GM18507 (cell line): ENCODE measurements around the gene PDHX.

ENCODE experiments used
- DNase-seq: peaks from one replicate; pipeline ENCODE4 v3.0.0; 2011; ENCODE audit warnings: low read depth; ENCODE audit not compliant: insufficient read length; ENCODE audit errors: extremely low spot score
- FAIRE-seq: peaks from 2 replicates; lab custom pipeline; 2011; peaks lifted over from hg19 to GRCh38; lab: Jason Lieb, UNC

Gene PDHX

DNA sequence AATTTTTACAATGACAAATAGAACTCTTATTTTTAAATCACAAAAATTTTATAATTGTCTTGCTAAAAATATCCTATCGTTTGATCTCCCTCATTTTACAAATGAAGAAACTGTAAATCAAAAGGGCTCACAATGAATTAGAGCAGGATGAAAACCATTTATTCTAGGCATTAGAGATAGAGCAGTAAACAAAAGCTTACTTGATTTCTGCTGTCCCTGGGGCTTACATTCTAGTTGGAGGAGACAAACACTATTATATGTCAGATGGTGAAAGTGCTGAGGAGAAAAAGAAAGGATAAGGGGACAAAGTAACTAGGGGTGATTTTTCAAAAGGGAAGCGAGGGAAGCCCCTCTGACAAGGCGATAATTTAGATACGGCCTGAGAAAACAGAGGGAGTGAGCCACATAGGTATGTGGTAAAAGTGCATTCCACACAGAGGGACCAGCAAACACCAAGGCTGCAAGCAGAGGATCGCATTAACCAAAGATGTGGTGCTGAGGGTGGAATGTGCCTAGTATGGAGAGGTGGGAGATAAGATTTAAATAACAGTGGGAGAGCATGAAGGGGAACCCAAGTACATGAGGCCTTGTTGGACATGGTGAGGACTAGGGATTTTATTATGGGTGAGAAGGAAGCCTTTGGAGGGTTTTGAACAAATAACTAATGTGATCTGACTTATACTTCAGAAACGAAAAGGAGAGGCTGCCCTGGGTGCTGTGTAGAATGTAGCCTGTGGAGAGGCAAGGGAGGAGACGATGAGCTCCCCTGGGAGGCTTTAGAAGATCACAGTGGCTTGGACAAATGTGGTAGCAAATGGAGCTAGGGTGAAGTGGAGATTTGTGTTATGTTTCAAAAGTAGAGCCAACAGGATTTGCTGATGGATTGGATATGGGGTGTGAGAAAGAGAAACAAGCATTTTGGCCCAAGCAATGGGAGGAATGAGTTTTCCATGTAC lies 62.1 kb downstream of the PDHX start:
- FAIRE-seq: no peak
- DNase-seq: no peak

DNA sequence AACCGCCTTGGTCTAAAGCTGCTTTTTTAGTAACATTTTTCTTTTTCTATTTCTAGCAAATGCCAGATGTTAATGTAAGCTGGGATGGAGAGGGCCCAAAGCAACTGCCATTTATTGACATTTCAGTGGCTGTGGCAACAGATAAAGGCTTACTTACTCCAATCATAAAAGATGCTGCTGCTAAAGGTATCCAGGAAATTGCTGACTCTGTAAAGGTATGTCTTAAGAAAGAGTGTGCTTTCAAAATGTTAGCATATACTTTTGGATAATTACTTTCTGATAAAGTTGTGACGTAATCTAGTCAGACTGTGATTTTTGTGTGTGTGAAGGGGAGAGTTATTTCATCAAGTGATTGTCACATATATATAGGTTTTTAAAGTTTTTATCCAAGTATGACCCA lies 68.1 kb downstream of the PDHX start:
- FAIRE-seq (no peak), DNase-seq (no peak)

DNA sequence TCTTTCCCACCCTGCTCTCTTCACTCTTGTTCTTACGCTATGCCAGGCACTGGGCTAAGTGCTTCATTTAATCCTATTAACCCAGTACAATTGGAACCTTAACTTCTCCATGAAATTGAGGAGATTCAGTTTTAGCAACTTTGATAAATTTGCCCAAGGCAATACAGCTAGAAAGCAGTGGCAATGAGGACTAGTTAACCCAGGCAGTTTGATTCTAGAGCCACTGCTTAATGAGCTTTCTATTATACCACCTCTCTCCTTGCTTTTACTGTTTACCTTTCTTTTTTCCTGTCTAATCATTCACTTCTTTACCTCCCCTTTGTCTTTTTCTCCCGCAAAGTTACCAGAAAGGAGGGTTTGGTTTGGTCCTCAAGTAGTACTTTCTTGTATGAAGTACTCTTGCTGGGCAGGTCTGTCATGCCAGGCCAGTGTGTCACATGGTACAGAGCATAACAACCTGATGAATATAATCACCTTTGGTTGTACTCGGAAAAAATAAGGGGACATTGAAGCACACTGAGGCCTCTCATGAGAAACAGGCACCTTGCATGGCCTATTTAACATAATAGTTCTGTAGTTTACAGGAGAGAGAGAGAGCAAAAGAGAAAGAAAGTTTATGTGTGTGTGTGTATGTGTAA lies 70.6 kb downstream of the PDHX start:
- DNase-seq: no peak
- no peak for FAIRE-seq

DNA sequence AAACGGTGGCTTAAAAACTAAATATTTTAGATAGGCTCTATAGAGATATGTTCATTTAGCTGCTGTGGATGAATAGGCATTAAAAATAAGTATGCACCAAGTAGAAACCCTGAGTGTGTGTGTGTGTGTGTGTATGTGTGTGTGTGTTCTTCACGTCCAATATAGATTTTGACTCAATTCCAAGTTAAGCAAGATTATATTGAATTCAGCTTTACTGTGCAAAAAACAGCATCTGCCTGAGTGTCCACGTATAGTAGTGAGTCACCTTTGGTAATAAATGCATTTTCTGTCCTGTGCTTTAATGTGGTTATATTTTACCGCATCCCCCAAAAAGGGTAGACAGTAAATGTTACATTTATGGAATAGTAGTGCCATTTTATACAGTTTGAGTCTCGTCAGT lies 71.2 kb downstream of the PDHX start:
- DNase-seq (no peak), FAIRE-seq (no peak)

DNA sequence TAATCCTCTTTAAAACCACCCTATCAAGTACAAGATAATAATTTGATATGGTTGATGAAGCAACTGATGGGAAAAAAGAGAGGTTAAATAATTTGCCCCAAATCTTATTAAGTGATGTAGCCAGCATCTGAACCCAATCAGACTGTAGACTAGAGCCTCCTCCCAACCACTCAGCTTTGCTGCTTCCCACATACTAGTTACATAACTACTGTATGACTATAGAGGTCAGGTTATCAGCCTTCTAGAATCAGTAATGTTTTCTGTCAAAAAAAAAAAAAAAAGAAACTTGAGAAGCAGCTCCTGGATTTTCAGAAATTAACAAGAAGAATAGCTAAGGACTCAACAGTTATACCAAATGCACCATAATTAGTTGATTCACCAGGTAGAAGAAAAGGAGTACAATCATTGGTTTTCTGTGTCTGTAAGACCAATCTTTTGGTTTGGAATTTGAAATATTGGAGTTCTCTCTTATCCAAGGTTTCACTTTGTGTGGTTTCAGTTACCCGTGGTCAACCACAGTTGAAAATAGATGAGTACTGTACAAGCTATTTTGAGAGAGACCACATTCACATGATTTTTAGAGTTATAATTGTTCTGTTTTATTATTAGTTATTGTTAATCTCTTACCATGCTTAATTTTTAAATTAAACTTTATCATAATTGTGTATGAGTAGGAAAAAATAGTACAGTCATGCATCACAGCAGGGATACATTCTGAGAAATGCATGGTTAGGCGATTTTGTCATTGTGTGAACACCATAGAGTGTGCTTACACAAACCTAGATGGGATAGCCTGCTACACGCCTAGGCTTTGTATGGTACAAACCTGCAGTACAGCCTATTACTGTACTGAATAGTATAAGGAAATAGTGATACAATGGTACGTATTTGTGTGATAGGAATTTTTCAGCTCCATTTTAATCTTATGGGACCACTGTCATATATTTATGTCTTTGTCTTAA lies 72.2 kb downstream of the PDHX start:
- DNase-seq: no peak
- peak; percentile 21 for FAIRE-seq

DNA sequence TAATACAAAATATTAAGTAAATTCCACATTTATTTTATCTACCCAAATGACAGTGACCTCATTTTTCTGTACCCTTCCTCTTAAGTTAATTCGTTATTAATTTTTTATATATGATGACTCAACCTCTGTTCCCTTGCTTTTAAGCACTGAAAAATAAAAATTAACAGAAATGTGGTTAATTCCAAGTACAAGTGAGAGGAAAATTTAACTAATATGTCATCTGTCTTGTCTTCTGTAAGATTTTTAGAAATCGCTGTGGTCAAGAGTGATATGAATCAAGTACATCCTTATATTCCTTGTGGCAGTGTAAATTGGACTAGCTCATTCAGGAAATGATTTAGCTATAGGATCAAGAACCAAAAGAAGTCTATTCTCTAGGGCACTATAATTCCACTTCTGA lies 74.5 kb downstream of the PDHX start:
- FAIRE-seq (no peak), DNase-seq (no peak)

DNA sequence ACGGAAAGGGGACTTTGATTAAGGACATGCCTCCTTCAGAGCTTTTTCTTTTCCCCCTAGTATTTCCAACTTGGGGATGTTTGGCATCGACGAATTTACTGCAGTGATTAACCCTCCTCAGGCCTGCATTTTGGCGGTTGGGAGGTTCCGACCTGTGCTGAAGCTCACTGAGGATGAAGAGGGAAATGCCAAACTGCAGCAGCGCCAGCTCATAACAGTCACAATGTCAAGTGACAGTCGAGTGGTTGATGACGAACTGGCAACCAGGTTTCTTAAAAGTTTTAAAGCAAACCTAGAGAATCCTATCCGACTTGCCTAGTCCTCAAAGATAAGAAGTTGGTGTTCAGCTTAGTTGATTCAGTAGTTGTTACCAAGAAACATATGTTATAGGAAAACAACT lies 78.4 kb downstream of the PDHX start:
- DNase-seq (no peak), FAIRE-seq (no peak)

DNA sequence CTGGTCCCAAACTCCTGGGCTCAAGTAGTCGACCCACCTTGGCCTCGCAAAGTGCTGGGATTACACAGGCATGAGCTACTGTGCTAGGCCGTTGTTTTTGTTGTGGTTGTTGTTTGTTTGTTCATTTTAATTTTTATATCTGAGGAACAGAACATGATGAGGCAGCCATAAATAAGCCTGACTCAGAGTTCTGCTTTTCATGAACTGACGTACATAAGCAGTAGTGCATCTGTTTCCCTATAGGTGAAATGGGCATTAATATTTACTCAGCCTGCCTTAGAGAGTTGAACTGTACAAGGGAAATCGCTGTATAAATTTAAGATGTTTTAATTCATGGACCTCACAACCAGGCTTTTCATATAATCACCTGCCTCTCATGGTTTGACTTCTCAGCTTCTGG lies 80.5 kb downstream of the PDHX start:
- DNase-seq (no peak), FAIRE-seq (no peak)

DNA sequence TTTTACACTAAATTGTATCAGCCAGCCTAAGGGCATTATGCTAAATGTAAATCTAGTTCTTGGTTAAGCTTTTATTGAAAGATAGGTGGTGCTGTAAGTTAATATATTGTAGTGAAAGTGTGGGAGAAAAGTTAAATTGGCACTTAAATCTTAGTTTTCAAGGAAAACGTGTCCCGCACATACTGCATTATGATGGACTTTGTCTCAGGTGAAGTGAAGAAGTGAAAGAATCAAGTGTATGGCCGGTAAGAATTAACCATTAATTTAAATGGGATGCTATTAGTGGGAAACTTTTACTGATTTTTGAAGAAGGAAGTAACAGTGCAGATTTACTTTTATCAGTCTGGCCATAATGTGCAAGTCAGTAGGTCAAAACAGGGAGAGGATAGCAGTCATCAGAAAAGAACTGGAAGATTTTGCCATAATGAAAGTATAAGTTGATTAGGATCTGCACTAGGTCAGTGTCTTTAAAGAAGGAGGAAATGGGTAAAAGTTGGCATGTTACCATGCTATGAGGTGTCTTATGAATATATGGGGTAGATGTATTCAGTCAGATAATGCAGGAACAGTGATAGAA lies 81.6 kb downstream of the PDHX start:
- FAIRE-seq: peak; percentile 29
- DNase-seq: no peak

DNA sequence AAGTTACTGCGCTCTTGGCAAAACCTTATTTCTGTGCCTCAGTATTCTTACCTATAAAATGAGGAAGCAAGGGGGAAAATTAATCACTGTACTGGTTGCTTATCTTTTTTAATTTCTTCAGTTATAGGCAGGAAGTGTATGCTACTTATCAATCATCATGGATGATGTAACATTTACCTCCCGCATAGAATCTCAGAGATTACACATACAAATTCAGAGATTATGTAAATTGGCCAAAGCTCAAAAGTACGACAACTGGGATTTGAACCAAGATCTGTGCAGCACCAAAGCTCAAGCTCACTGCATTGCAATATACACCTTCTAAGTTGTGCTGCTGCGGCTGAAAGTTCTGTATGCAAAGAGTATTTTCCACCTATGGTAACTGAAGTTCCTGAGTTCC lies 83.0 kb downstream of the PDHX start:
- FAIRE-seq: no peak
- no peak for DNase-seq

DNA sequence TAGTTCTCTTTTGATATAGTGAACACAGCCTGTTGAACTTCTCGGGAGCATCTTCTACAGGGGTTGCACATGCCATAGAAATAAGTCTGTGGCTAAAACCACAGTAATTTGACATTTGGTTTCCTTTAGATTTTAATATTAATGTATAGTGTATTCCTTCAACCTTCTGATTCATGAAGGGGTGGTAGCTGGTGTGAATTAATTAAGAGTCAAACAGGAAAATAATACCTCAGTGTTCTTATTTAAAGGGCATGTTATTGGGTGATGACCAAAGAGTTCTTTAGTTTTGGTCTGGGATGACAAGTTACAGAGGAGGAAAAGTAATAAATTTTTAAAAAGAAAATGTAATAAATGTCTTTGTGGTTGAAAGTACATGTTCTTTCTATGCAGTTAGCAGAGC lies 86.8 kb downstream of the PDHX start:
- no peak for FAIRE-seq
- no peak for DNase-seq

DNA sequence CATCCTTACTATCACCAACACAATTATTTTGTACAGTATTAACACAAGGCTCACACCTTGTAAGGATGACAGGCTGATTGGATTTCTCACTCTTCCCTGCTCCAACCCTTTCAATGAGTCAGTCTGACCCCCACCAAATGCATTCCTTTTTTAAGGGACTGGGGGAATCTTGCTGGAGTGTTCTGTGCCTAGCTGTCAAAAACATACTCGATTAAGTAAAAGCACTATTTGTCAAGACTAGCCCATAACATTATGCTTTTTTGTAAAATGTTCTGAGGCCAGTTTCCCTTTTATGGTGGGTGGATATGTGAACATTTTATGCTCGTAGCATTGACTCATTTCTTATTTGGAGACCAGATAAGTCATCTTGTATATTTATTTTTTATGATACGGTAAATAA lies 87.2 kb downstream of the PDHX start:
- no peak for FAIRE-seq
- DNase-seq: no peak

DNA sequence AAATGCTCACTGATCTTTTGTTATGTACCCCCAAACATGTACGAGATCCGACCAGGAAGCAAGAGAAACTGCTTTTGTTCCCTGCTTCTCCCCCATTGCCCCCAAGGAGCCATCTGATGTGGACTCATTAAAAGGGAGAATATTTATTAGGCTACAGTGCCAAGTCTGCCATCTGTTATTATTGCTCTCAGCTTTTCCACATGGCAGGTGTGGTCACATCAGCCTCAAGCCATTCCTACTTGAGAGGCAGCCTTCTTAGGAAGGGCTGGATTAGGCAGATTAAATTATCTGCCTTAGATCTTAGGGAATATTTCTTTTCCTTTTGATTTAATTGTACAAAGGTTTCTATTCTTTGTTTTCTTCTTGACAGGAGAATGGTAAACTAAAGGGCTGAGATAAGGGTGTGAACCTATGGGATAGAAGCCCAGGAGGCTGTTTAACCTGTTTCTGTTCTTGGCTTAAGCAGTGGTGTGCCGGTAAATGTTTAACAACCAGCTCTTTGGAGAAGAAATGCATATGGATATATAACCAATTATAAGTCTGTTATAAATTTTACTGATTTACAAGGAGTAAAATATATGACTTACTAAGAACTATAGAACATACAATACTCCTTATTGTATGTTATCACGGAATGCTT lies 88.8 kb downstream of the PDHX start:
- FAIRE-seq: no peak
- DNase-seq: no peak

DNA sequence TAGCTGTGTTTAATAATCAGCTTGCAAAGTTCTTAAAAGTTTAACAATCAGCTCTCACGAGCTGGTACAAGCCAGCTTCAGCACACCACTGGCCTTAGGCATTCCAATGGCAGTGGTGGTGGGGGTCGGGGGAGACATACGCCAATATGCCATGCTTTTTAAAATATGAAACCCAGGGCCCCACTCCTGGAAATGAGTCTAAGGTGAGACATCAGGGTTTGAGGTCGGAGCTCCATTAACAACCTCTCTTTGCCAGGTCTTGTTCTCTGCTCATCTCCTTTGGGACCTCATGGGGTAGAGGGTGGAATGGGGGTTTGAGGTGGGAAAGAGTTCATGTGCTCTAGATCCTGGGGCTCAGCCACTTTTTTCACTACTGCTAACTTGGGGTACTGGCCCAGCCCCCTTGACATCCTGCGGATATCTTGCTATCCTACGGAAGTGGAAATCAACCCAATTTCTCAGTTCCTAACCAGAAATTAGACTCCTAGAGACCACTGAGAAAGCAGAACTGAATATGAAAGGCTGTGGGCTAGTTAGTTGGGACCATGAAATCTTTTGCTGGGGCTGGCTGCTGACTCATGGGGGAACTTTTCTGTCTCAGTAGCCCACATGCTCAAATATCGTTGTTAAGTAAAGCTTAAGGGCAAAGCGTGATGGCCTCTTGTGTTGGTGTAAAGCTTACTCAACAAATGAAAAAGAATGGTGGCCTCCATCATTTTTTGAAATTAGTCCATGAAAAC lies 90.1 kb downstream of the PDHX start:
- DNase-seq (peak; percentile 57), FAIRE-seq (peak; percentile 98)

DNA sequence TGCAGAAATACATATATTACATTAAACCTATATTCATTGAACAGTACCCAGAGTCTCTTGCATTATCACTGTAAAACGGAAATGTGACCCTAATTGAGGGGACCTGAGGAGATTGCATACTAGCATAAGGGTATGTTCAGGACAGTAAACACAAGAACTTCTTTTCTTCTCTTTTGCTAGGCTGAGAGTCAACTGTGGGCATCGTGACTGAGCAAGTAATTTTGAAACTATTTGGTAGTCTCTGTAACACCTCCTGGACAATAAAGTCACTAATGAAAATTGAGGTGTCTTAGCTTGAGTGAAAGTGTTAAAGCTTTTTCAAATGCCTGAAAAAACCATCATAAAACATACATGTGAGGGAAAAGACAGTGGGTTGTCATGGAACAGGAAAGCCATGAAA lies 90.9 kb downstream of the PDHX start:
- peak; percentile 91 for FAIRE-seq
- peak; percentile 37 for DNase-seq

DNA sequence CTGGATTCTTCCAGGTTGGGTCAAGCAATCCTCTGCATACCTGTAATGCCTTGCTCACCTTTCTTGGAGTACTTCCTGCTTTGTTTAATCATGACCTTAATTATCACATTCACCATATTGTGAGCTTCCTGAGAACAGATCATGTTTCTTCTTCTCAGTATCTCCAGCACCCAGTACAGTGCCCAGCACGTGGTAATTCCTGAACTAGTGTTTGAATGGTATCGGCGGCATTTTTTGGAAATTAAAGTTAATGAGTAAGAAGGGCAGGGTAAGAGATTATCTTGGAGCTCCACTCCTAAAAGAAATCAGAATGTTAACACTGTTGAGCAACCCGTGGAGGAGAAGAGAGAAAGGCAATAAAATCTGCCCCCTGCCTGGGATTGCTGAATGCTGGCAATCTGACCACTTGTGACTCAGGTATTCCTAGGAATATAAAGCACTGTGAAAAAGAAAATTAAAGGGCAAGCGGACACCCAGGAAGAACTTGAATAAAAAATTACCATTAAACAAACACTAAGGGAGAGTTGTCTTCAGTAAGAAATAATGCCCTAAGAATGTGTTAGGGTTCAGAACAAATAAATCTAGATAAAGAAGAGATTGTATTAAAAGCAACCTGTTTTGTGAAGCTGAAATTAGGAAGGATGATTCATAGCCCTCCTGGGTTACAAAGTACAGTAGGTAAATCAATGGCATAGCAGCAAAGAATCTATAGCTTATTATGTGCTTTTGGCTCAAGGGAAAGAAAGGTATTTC lies 92.9 kb downstream of the PDHX start:
- DNase-seq (no peak), FAIRE-seq (no peak)

DNA sequence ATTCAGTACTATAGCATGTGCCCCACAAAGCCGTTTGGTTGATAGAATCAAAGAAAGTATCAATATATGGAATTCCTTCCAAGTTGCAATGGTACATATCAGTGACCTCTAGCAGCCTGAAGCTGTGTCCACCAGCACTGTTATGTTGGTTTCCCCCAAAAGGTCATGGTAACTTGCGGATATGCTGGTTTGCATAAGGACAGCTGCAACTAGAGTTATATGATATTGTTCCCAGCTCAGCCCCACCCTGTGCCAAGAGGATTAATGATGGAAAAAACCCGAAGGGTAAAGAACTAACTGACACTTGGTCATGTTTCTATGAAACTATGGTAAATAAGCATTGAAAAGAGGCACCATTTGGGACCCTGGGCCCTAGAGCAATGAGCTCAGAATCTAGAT lies 93.5 kb downstream of the PDHX start:
- FAIRE-seq (no peak), DNase-seq (no peak)

DNA sequence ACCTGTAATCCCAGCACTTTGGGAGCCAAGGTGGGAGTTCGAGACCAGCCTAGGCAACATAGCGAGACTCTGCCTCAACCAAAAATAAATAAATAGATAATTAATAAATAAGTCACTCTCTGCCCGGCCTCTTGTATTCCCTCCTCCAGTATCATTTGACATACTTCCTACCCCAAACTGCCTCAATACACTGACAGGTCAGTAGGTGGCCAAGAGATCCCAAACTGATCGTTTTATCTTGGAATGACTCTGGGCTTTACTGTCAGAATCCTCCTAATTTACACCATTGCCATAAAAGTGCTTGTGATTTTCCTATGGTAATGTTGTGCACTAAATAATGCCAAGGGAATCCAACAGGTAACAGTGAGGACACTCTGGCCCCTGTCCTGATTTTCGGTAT lies 94.2 kb downstream of the PDHX start:
- no peak for FAIRE-seq
- no peak for DNase-seq
